A673 (cell line): ENCODE measurements around the gene TMED10.
"Not testable (repeated sequence)": the region's sequence is repeated elsewhere in the genome, so short reads cannot be mapped to it uniquely, and the experiment has no call there.

Experiments used
- CTCF ChIP-seq: fragments of 300-800, 200-600 bp; sonication (generic); conservative IDR thresholded peaks from 2 replicates; pipeline ENCODE4 v1.5.1; 2017; ENCODE audit warnings: low read depth, mild to moderate bottlenecking, antibody characterized with exemption, low read length, moderate library complexity, mixed read lengths
- EZH2 ChIP-seq: fragments of 200-600 bp; sonication (generic); IDR thresholded peaks from 2 replicates; pipeline ENCODE4 v1.6.1; 2017; ENCODE audit warnings: borderline replicate concordance, low read depth, mild to moderate bottlenecking, mixed read lengths, antibody characterized with exemption, low read length; ENCODE audit not compliant: poor library complexity, severe bottlenecking

- TF ChIP-seq CTCF, EZH2: not testable (repeated sequence)
These were observed 49.0 kb downstream of the TMED10 start for GRCh38 chr14:75127474-75127820.
